Neuronal stem cell (in vitro differentiated cells): ENCODE results near the gene CCDC124.
"Not testable (repeated sequence)": the region's sequence is repeated elsewhere in the genome, so short reads cannot be mapped to it uniquely, and the experiment has no call there.

Source experiments
- DNase-seq: peaks from one replicate; pipeline ENCODE4 v3.0.0-alpha.2; 2013; ENCODE audit warnings: low spot score
- H2AFZ ChIP-seq: one replicate; pipeline ENCODE4 v1.6.1; 2013; ENCODE audit warnings: mild to moderate bottlenecking, low read length, inconsistent platforms
- H2AK5ac ChIP-seq: 2 replicates; pipeline ENCODE4 v1.6.1; 2013; ENCODE audit warnings: low read depth, mild to moderate bottlenecking, inconsistent platforms, low read length, moderate library complexity, mixed read lengths
- H2BK120ac ChIP-seq: 2 replicates; pipeline ENCODE4 v1.6.1; 2013; ENCODE audit warnings: low read depth, mild to moderate bottlenecking, inconsistent platforms, low read length, moderate library complexity, mixed read lengths
- H2BK12ac ChIP-seq: one replicate; pipeline ENCODE4 v1.6.1; 2013; ENCODE audit warnings: low read length, inconsistent platforms
- H2BK15ac ChIP-seq: 2 replicates; pipeline ENCODE4 v1.6.1; 2013; ENCODE audit warnings: mild to moderate bottlenecking, low read length, inconsistent platforms, mixed read lengths
- H2BK5ac ChIP-seq: one replicate; pipeline ENCODE4 v1.6.1; 2013; ENCODE audit warnings: inconsistent platforms, mild to moderate bottlenecking, low read length, moderate library complexity
- H3K14ac ChIP-seq: one replicate; pipeline ENCODE4 v1.6.1; 2013; ENCODE audit warnings: low read length, inconsistent platforms
- H3K18ac ChIP-seq: 2 replicates; pipeline ENCODE4 v1.6.1; 2013; ENCODE audit warnings: low read length, inconsistent platforms
- H3K23ac ChIP-seq: 2 replicates; pipeline ENCODE4 v1.6.1; 2013; ENCODE audit warnings: low read depth, mild to moderate bottlenecking, mixed read lengths, low read length, inconsistent platforms; ENCODE audit not compliant: poor library complexity
- H3K27ac ChIP-seq: replicated peaks from 3 replicates; pipeline ENCODE4 v1.5.1; 2013; ENCODE audit warnings: low read length, inconsistent platforms
- H3K27me3 ChIP-seq, 3 experiments: 2 replicates each; pipeline ENCODE4 v1.6.1; 2013; ENCODE audit warnings: low read length in 3 of 3, mild to moderate bottlenecking in 2 of 3, inconsistent platforms in 1 of 3, low read depth in 1 of 3, mixed read lengths in 1 of 3, moderate library complexity in 1 of 3; ENCODE audit not compliant: control insufficient read depth in 3 of 3, insufficient read depth in 3 of 3
- H3K36me3 ChIP-seq, 2 donors: replicated peaks in 1 of 2; 2 replicates each; pipeline ENCODE4 v1.6.1; 2013; ENCODE audit warnings: low read length in 2 of 2; ENCODE audit not compliant: control insufficient read depth in 2 of 2, insufficient read depth in 2 of 2
- H3K4ac ChIP-seq: 2 replicates; pipeline ENCODE4 v1.6.1; 2013; ENCODE audit warnings: inconsistent platforms, mild to moderate bottlenecking, low read length, moderate library complexity
- H3K4me1 ChIP-seq, 2 donors: 1 replicate in 1 of 2; 2 replicates in 1 of 2; pipeline ENCODE4 v1.6.1; 2013; ENCODE audit warnings: low read length in 2 of 2, low read depth in 1 of 2; ENCODE audit not compliant: control insufficient read depth in 2 of 2, insufficient read depth in 1 of 2
- H3K4me2 ChIP-seq: one replicate; pipeline ENCODE4 v1.6.1; 2013; ENCODE audit warnings: mild to moderate bottlenecking, low read length, inconsistent platforms; ENCODE audit not compliant: insufficient read depth, poor library complexity, severe bottlenecking
- H3K4me3 ChIP-seq, 2 donors: 2 replicates each; pipeline ENCODE4 v1.5.1; 2013; ENCODE audit warnings: low read length in 2 of 2, mild to moderate bottlenecking in 2 of 2, inconsistent platforms in 1 of 2, moderate library complexity in 1 of 2
- H3K79me1 ChIP-seq: one replicate; pipeline ENCODE4 v1.6.1; 2013; ENCODE audit warnings: low read depth, mild to moderate bottlenecking, inconsistent platforms, low read length, moderate library complexity
- H3K9ac ChIP-seq: one replicate; pipeline ENCODE4 v1.6.1; 2013; ENCODE audit warnings: mild to moderate bottlenecking, low read depth, low read length, inconsistent platforms; ENCODE audit not compliant: poor library complexity
- H3K9me3 ChIP-seq, 2 donors: replicated peaks in 1 of 2; 2 replicates each; pipeline versions ENCODE3 to v1.6.1; 2013; ENCODE audit warnings: low read length in 2 of 2, mild to moderate bottlenecking in 2 of 2, inconsistent platforms in 1 of 2, low read depth in 1 of 2, mixed read lengths in 1 of 2, moderate library complexity in 1 of 2; ENCODE audit not compliant: control insufficient read depth in 2 of 2, insufficient read depth in 1 of 2
- H4K8ac ChIP-seq: one replicate; pipeline ENCODE4 v1.6.1; 2013; ENCODE audit warnings: low read depth, mild to moderate bottlenecking, inconsistent platforms, low read length, moderate library complexity
- H4K91ac ChIP-seq: one replicate; pipeline ENCODE4 v1.6.1; 2013; ENCODE audit warnings: low read length, low read depth, mild to moderate bottlenecking, inconsistent platforms; ENCODE audit not compliant: poor library complexity
- WGBS, 2 donors: extraction: QIAGEN DNeasy Blood & Tissue Kit; methylation state at CpG; one replicate each; pipeline ENCODE4 v1.1.7; 2013; ENCODE audit warnings: missing lambda C conversion rate in 2 of 2, mixed read lengths in 1 of 2; ENCODE audit not compliant: insufficient read length in 2 of 2, insufficient replicate concordance in 1 of 2; ENCODE audit errors: extremely low coverage in 2 of 2; 5-methylcytosine and 5-hydroxymethylcytosine counted together

Gene CCDC124

DNA sequence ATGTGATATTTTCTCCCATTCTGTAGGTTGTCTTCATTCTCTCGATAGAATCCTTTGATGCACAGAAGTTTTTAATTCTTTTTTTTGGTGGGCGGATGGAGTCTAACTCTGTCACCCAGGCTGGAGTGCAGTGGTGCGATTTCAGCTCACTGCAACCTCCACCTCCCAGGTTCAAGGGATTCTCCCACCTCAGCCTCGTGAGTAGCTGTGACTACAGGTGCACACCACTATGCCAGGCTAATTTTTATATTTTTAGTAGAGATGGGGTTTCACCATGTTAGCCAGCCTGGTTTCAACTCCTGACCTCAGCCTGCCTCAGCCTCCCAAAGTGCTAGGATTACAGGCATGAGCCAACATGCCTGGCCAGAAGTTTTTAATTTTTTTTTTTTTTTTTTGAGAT, 45.6 kb upstream of the CCDC124 start:
- H3K27ac ChIP-seq, H2AFZ ChIP-seq: not testable (repeated sequence)

DNA sequence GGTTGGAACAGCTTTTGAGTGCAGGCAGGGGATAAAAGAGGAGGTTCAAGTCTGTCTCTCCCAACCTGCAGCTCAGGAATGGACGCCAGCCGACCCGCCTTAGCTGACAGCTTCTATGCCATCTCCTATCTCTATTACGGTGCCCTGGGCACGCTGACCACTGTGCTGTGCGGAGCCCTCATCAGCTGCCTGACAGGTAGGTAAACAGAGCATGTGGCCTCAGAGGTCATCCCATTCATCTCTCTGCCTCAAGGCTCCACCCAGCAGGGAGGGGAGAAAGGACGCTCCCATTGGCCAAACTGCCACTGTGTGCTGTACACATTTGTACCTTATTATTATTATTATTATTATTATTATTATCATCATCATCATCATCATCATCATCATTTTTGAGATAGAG, 44.6 kb upstream of the CCDC124 start:
- no peak overlapping the region for H2AFZ ChIP-seq
- peak overlapping the region in 1 of 2 donors; percentile 64 for H3K4me3 ChIP-seq
- DNase-seq: no peak
- H3K27ac ChIP-seq: no peak overlapping the region
- no peak overlapping the region for H4K8ac ChIP-seq
- no peak overlapping the region for H2BK5ac ChIP-seq
- H4K91ac ChIP-seq: no peak overlapping the region
- no peak overlapping the region for H3K14ac ChIP-seq
- WGBS, 2 donors: no CpG with 5 or more reads among the region's 7 CpGs
- no peak overlapping the region for H3K18ac ChIP-seq
- no peaks in the 10 kb centered on the region for H3K36me3 ChIP-seq
- no peak overlapping the region for H3K4me2 ChIP-seq
- H2AK5ac ChIP-seq: no peak overlapping the region
- H2BK120ac ChIP-seq: no peak overlapping the region
- no peak overlapping the region for H2BK15ac ChIP-seq
- peak overlapping the region; percentile 52 for H3K23ac ChIP-seq
- H3K79me1 ChIP-seq: peaks cover 2% of the 10 kb centered on the region
- H2BK12ac ChIP-seq: no peak overlapping the region
- no peaks in the 10 kb centered on the region for H3K27me3 ChIP-seq
- H3K4me1 ChIP-seq: peaks cover 0 to 2% of the 10 kb centered on the region in 2 donors
- no peak overlapping the region for H3K4ac ChIP-seq
- no peaks in the 10 kb centered on the region for H3K9me3 ChIP-seq
- H3K9ac ChIP-seq: no peak overlapping the region

More for the DNA sequence above, 45.6 kb upstream of the CCDC124 start:
- not testable (repeated sequence) for H3K4ac ChIP-seq, H3K9me3 ChIP-seq, H2BK5ac ChIP-seq, H3K4me2 ChIP-seq, H3K9ac ChIP-seq, H3K23ac ChIP-seq, H3K14ac ChIP-seq, H2AK5ac ChIP-seq, H3K27me3 ChIP-seq, H3K4me3 ChIP-seq, H3K4me1 ChIP-seq, H2BK12ac ChIP-seq, H4K8ac ChIP-seq, H2BK15ac ChIP-seq, H4K91ac ChIP-seq, H2BK120ac ChIP-seq, H3K18ac ChIP-seq, DNase-seq, H3K36me3 ChIP-seq, H3K79me1 ChIP-seq
- no CpG with 5 or more reads among the region's 4 CpGs for whole genome bisulfite sequencing, 2 donors

DNA sequence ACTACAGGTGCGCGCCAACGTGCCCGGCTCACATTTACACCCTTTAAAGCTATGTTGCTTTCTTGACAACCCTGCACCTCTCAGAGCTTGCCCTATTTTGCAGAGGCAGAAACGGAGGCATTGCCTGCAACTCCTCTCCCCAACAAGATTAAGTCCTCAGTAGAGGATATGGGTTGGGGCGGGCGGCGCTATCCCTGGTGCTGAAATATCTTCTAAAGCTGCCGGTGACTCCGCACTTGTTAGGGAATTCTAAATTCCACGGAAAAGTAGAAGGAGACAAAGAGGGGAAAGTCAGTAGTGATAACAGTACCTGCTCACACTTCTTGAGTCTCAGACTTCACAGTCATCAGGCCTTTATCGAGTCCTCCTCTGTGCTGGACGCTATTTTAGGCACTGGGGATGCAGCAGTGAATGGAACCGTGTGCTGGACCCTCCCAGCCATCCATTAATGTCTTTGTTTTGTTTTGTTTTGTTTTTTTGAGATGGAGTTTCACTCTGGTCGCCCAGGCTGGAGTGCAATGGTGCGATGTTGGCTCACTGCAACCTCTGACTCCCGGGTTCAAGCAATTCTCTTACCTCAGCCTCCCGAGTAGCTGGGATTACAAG, 43.1 kb upstream of the CCDC124 start:
- H3K27ac ChIP-seq: no peak overlapping the region
- no peak overlapping the region for H2BK120ac ChIP-seq
- H3K4me1 ChIP-seq: peaks cover 0 to 2% of the 10 kb centered on the region in 2 donors
- no peak overlapping the region for H3K18ac ChIP-seq
- no peak overlapping the region for H2AK5ac ChIP-seq
- peak; percentile 67 for DNase-seq
- no CpG with 5 or more reads among the region's 18 CpGs for WGBS, 2 donors
- no peak overlapping the region for H3K14ac ChIP-seq
- peaks cover 2% of the 10 kb centered on the region for H3K79me1 ChIP-seq
- H3K36me3 ChIP-seq: no peaks in the 10 kb centered on the region
- H3K27me3 ChIP-seq: no peaks in the 10 kb centered on the region
- no peak overlapping the region for H2BK5ac ChIP-seq
- no peak overlapping the region for H3K9ac ChIP-seq
- H2BK15ac ChIP-seq: no peak overlapping the region
- no peak overlapping the region for H3K4me3 ChIP-seq
- H3K4ac ChIP-seq: no peak overlapping the region
- no peak overlapping the region for H3K4me2 ChIP-seq
- H4K91ac ChIP-seq: no peak overlapping the region
- no peaks in the 10 kb centered on the region for H3K9me3 ChIP-seq
- no peak overlapping the region for H2AFZ ChIP-seq
- H3K23ac ChIP-seq: no peak overlapping the region
- H2BK12ac ChIP-seq: no peak overlapping the region
- H4K8ac ChIP-seq: no peak overlapping the region

DNA sequence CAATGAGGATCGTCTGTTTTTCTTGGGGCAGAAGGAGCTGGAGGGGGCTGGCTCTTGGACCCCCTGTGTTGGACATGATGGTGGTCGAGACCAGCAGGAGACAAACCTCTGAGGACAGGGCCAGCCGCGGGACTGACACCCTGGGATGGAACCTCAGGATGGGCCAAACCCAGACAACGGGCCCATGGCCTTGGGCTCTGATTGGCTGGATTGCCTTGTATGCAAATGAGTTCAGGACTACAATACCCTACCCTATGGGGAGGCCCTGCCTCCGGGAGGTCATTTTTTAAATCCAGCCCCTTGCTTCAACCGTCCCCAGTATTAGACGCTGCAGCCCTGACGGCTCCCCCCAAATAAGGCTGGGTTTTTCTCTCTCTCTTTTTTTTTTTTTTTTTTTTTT, 39.0 kb upstream of the CCDC124 start:
- H2BK120ac ChIP-seq: no peak overlapping the region
- no peak overlapping the region for H2AFZ ChIP-seq
- peaks cover 2% of the 10 kb centered on the region for H3K79me1 ChIP-seq
- H3K23ac ChIP-seq: no peak overlapping the region
- H3K27me3 ChIP-seq: no peaks in the 10 kb centered on the region
- H3K14ac ChIP-seq: no peak overlapping the region
- no peak overlapping the region for H2BK12ac ChIP-seq
- H2AK5ac ChIP-seq: no peak overlapping the region
- H3K4me3 ChIP-seq: no peak overlapping the region
- no peak for DNase-seq
- H3K4me1 ChIP-seq: peaks cover 0 to 2% of the 10 kb centered on the region in 2 donors
- no peak overlapping the region for H3K27ac ChIP-seq
- H2BK15ac ChIP-seq: no peak overlapping the region
- H3K9me3 ChIP-seq: no peaks in the 10 kb centered on the region
- no peak overlapping the region for H2BK5ac ChIP-seq
- H3K18ac ChIP-seq: no peak overlapping the region
- no peak overlapping the region for H3K4ac ChIP-seq
- no peak overlapping the region for H4K8ac ChIP-seq
- no peaks in the 10 kb centered on the region for H3K36me3 ChIP-seq
- H3K4me2 ChIP-seq: no peak overlapping the region
- no CpG with 5 or more reads among the region's 9 CpGs for WGBS, 2 donors
- H3K9ac ChIP-seq: no peak overlapping the region
- no peak overlapping the region for H4K91ac ChIP-seq
